Measurements from ENCODE around the gene GABRB2.
"Not testable (repeated sequence)": the region's sequence is repeated elsewhere in the genome, so short reads cannot be mapped to it uniquely, and the experiment has no call there.

GABRB2 gene

GRCh38 chr5:161295721-161296250, 250.7 kb downstream of the GABRB2 start:
- DNase-seq: no peak

DNA sequence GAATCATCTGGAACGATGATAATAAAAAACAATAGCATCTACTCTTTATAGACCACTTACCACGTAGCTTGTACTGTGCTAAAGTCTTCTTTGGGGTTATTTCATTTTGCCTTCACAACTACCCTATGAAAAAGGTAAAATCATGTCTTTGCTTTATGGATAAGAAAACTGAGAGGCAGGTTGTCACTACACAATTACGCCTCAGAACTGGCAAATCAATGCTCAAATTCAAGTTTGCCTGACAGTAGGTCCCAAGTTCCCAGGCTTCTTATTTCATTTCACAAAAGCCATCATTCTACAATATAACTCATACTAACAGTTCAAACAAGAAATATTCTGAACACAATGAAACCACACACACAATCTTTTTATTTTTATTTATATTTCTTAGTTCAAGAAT, 258.5 kb downstream of the GABRB2 start:
- DNase-seq: no peak

DNA sequence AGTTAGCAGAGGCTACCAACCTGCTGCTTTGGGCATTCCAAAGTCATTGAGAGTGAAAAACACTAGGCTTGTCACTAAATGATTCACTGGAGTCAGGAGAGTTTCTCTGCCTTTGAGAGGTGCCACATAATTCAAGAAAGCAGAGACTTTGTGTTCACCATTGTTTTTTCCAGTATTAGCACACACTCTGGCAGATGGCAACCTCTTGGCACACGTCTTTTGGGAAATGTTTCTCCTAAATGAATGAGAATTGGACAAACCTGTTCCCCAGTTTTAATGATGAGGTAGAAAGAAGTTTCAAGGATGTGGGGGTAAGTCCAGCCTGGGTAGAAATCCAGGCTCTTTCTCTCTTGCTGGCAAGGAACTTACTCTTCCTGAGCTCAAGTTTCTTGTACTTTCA, 259.1 kb downstream of the GABRB2 start:
- DNase-seq: no peak

GRCh38 chr5:161286066-161286655, 260.4 kb downstream of the GABRB2 start:
- no peak for DNase-seq

DNA sequence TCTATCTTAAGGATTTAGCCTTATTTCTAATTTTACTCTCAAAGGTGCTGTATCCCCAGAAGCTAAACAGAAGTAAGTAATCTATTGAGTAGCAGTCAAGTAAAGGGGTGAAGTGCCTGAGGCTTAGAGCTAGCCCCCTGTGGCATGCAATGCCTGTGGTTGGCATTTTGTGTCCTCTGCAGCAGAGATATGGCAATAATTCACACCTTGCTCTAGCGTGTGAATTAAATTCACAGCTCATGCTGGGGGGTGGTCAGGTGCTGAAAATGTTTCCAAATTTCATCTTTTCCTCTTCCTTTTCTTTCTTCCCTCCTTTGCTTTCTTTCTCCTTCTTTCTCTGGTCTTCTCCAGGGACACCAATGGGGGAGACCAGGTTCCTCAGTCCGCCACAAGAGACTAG, 262.1 kb downstream of the GABRB2 start:
- no peak for DNase-seq

- DNase-seq: no peak
Observed at GRCh38 chr5:161283296-161283695, 263.2 kb downstream of the GABRB2 start.

DNA sequence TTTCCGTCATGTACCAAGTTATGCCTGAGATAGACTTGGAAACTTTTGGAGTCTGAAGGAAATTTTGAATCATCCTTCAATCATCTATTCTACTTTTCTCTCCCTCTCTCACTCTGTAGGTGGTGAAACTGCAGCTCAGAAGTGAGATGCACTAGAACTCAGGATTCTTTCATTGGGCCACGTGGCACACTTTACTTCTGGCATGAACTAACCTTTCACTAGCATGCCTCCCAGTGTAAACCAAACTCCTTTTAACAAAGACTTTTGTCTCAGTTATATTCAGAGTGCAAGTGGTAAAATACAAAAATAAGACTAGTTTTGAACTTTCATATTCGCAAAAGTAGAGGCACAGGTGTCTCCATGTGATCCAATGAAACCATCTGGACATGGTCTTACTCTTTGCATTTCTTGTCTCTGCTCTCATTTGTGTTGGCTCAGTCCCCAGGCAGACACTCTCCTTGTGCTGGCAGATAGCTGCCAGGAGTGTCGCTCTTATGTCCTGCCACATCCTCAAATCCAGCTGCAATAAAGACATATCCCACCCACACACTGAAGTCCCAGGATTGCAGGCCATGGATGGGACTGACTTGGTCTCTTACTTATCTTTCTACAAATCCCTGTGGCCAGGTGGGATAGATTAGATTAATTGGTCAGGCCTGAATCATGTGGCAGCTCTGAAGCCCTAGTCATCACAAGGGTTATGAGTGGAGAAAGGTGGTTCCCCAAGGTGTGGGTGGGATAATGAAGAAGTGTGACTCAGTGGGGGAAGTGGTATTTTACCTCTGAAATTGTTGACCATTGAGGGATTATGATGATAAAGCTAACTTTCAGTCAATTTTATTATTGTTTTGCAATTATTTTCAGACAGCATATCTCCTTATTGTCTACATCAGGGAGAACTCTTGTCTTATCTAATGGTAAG, 267.5 kb downstream of the GABRB2 start:
- DNase-seq: no peak

GRCh38 chr5:161277011-161277410, 269.5 kb downstream of the GABRB2 start:
- DNase-seq: no peak

DNA sequence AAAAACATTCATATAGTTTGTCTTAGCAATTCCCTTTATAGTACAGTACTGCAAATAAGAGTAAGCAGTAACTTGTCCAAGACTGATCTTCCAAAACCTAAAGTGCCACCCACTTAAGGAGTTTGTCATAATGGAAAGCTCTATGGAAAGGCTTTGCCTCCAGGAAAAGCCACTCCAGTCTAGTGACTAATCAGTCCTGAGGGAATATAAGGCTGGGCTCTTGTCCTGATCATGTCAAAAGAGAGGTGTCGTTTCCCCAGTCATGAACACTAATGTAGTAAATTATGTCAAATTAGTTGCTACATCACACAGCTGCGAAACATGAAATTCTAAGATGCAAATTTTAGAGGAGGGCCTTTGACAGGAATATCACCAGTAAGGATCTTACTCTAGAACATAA, 271.6 kb downstream of the GABRB2 start:
- DNase-seq: no peak

DNA sequence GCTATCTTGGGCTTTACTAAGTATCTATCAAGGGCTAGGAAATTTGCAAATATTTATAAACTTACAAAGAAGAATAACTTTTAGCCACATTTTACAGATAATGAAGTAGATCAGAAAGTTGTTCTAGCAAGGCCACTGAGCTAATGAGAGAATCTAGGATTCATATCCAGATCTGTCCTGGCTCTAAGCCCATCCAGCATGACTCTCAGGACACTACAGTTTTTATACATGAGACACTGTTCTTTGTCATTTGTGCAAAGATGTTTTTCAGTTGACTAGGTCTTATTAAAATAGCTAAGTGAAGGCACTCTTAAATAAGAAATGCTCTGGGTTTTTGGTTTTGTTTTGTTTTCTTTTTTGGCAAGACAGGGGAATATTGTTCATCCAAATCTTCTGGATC, 273.1 kb downstream of the GABRB2 start:
- DNase-seq: no peak

DNA sequence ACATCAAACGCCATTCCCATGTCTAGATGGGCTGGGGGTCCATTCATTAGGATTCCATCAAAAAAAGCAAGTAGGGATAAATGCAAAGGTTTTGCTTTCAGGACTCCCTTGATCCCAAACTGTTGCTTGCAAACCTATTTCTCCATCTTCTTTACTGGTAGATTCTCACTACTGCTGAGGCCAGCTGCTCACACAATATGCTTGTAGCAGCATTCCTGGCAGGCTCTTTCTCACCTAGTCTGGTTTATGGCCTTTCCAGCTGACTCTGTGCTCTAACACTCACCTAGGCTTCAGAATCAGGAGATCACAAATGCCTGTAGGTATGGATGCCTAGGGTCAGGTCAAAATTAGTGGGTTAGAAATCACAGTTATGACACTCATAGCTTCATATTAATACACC, 274.7 kb downstream of the GABRB2 start:
- no peak for DNase-seq

DNA sequence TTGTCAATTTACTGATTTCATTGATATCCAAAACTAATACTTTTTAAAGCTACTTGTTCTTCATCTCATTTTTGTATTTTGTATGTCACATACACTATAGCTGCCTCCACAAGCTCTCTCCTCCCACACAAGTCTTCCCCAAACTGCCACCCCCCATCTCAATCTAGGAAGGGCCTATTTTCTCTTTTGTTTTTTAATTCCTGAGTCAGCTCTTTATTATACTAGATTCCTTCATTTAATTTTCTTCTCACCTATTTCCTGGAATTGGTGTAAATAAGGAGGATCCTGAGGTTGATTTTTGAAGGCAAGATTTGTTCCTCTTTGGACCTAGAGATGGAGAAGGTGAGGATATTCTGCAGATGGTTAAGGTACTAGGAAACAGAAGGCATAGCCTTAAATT, 277.4 kb downstream of the GABRB2 start:
- no peak for DNase-seq

DNA sequence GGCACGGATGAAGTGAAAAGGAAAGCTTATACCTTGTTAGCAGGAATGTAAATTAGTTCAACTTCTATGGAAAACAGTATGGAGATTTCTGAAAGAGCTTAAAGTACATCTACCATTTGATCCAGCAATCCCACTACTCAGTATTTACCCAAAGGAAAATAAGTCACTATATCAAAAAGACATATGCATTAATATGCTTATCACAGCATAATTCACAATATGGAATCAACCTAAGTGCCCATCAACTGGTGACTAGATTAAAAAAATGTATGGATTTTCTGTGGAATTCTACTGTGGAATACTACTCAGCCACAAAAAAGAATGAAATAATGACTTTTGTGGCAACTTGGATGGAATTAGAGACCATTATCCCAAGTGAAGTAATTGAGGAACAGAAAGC, 279.6 kb downstream of the GABRB2 start:
- DNase-seq: no peak

DNA sequence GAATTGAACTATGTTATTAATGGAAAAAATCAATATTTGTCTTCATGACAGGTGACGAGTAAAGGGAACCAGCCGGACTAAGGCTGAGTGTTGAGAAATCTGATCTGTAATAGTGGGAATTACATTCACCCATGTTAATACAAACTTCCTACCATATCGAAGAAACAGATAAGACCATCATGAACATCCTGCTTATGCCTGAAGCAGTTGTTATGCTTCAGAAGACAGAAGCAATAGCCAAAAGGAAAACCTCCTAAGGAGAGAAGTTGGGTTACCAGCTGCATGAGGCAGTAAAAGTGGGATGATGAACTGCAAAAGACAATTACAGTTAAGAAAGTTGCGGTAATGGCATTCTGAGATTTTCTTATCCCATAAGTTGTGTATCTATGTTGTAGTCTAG, 281.5 kb downstream of the GABRB2 start:
- DNase-seq: no peak

DNA sequence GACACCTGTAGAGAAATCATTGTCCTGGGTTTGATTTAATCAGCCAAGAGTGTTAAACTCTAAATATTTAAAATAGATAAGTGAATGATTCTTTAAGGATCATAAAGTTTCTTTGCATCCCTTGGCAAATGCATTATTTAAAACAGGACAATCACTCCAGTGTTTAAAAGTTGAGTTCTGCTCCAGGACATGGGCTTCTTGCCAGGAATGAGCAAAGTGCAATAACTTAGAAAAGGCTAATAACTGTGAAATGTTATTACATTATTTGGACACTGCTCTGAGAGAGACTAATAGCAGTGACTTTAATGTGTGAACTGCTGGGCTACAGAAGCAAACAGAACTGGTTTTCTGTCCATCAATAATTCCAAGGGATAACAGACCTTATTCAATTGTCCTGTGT, 283.3 kb downstream of the GABRB2 start:
- DNase-seq: no peak

- DNase-seq: no peak
Observed at GRCh38 chr5:161261668-161262323, 284.7 kb downstream of the GABRB2 start.

DNA sequence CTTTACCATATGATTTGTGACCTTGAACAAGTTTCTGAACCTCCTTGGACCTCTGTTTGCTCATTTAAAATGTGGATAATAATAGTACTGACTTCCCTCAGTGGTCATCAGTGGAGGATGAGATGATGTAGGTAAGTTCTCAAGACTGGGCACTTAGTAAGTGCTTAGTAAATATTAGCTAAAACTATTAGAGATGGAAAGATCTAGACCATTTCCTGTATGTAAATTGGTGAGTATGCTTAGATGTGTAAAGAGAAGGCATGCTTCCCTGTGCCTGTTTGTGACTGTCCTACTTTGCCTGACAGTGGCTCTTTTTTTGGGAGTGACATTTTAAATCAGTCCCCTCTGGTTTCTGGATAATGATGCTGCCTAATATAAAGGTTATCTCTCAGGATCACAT, 288.1 kb downstream of the GABRB2 start:
- no peak for DNase-seq

DNA sequence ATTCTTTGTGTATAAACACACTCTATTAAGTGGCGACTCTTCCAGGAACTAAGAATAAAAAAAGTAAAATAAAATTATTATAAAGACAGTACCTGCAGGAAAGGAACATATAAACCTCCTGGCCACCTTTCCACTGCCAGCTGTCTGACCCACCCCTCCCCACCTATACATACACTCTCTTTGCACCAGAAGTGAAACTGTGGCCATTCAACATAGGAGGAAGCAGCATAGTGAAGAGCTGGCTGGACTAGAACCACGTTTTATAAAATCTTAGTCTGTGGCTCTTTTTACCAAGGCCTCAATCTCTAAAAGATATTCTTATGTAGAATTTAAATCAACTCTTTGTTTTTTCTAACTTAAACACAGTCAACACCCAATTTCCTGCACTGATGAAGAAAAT, 289.6 kb downstream of the GABRB2 start:
- DNase-seq: no peak

GRCh38 chr5:161252955-161253354, 293.6 kb downstream of the GABRB2 start:
- not testable (repeated sequence) for DNase-seq

DNA sequence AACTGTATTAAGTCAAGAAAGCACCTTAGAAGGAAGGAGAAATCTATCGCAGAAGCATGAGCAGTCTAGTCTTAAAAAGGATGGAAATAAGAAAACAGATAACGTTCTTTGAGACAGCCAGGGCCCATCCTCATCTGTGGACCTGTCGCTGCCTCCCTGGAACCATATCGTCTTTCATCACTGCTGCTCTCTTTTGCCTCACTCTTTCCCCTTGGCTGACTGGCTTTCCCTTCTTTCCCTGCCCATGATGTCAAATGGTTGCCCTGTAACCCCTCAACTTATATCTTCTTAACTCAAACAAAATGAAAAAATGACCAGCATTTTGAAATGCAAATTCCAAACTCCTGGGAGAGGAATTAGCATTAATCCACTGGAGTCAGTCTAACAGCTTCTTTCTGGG, 299.8 kb downstream of the GABRB2 start:
- DNase-seq: no peak

DNA sequence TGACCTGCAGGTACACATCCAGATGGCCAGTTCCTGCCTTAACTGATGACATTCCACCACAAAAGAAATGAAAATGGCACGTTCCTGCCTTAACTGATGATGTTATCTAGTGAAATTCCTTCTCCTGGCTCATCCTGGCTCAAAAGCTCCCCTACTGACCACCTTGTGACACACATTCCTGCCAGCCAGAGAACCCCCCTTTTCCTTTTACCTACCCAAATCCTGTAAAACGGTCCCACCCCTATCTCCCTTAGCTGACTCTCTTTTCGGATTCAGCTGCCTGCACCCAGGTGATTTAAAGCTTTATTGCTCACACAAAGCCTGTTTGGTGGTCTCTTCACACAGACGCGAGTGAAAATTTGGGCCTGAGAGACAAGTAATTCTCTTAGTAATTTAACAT, 300.7 kb downstream of the GABRB2 start:
- DNase-seq: not testable (repeated sequence)

Data from effector CD4-positive, alpha-beta T cell (primary cell).